Right cardiac atrium (tissue), 5 donors: ENCODE data around the gene LY86. TPM values are rescaled to one million over a fixed set of nuclear protein-coding genes. Genes with fewer than 3 reads are reported as not detected.
"Not testable (repeated sequence)": the region's sequence is repeated elsewhere in the genome, so short reads cannot be mapped to it uniquely, and the experiment has no call there.

Experiments used
- ATAC-seq, 2 donors: fragments of 200-7000 bp; cut with Tn5 transposase; one replicate each; pipeline versions ENCODE4 v1.8.0 to v1.9.1; 2020; ENCODE audit warnings: moderate library complexity in 2 of 2, mild to moderate bottlenecking in 1 of 2
- DNase-seq, 3 donors: peaks; one replicate each; pipeline ENCODE4 v3.0.0-alpha.2; 2020
- H3K27ac ChIP-seq: one replicate; pipeline ENCODE4 v1.5.1; 2013; ENCODE audit warnings: mild to moderate bottlenecking, low read length, control low read depth, moderate library complexity
- H3K27me3 ChIP-seq: one replicate; pipeline ENCODE4 v1.6.1; 2013; ENCODE audit not compliant: control insufficient read depth, insufficient read depth
- H3K4me1 ChIP-seq: one replicate; pipeline ENCODE4 v1.6.1; 2013; ENCODE audit warnings: low read length; ENCODE audit not compliant: control insufficient read depth, insufficient read depth
- H3K4me3 ChIP-seq: one replicate; pipeline ENCODE4 v1.5.1; 2013; ENCODE audit warnings: low read length, control low read depth
- H3K9me3 ChIP-seq: one replicate; pipeline ENCODE4 v1.6.1; 2013; ENCODE audit warnings: low read length; ENCODE audit not compliant: control insufficient read depth
- WGBS: extraction: QIAGEN DNeasy Blood & Tissue Kit; methylation state at CpG from one replicate; pipeline ENCODE4 v1.1.7; 2013; 5-methylcytosine and 5-hydroxymethylcytosine counted together
- intact Hi-C, 4 donors: fragments of 100-400 bp; cut with DNase I; formaldehyde crosslinking; loops; one replicate each; pipeline versions ENCODE4 v1.11.0 to v1.14.0; 2022 to 2023
- polyA plus RNA-seq: library from polyadenylated mRNA; stranded (reverse); fragments of 200-250 nt; gene quantifications from one replicate; pipeline ENCODE4 v1.2.3, GENCODE V29; 2013
- total RNA-seq, 4 donors: library from RNA; stranded (reverse); fragmentation: NEBNext Ultra II Directional; extraction: Animal tissue kit (Norgen Biotek cat#: 25700); gene quantifications; one replicate each; pipeline ENCODE4 v1.2.1, GENCODE V29; 2021
- donor health status: healthy with polysubstance abuse.
- donor health status: DM: no; HTN: yes; CAD: no.
- donor health status: DM: no; HTN: no; CAD: no.
- donor health status: DM: no; HTN: yes; CAD: no; lungs with severe emphysema.
- donor health status: DM: yes; HTN: yes; CAD: no.

The LY86 gene
- total and polyA plus RNA-seq, 5 donors: 1.7 to 4.1 (median 2.3) TPM

- intact Hi-C loops: no loop called here
- Histone ChIP-seq H3K27ac (no peak overlapping the region), H3K27me3 (no peaks in the 10 kb centered on the region), H3K4me1 (no peaks in the 10 kb centered on the region), H3K9me3 (peaks cover 1% of the 10 kb centered on the region), H3K4me3 (no peak overlapping the region)
- WGBS: 90% methylated on average over 10 of the region's 10 CpGs
- ATAC-seq (no peak), DNase-seq (no peak)
Observed at GRCh38 chr6:6610031-6610591, 21.6 kb downstream of the LY86 start.

GRCh38 chr6:6611486-6611885 is 23.0 kb downstream of the LY86 start:
- Histone ChIP-seq H3K27ac (no peak overlapping the region), H3K4me1 (no peaks in the 10 kb centered on the region), H3K9me3 (no peaks in the 10 kb centered on the region), H3K27me3 (no peaks in the 10 kb centered on the region), H3K4me3 (no peak overlapping the region)
- DNase-seq (no peak), ATAC-seq (no peak)
- intact Hi-C loops: no loop called here
- WGBS: 89% methylated on average over 12 of the region's 12 CpGs

GRCh38 chr6:6612308-6612707 is 23.8 kb downstream of the LY86 start:
- H3K4me3 ChIP-seq: no peak overlapping the region
- H3K27me3 ChIP-seq: no peaks in the 10 kb centered on the region
- no peak overlapping the region for H3K27ac ChIP-seq
- DNase-seq (no peak), ATAC-seq (no peak)
- WGBS: 94% methylated on average over 7 of the region's 7 CpGs
- intact Hi-C loops: no loop called here
- H3K9me3 ChIP-seq: no peaks in the 10 kb centered on the region
- H3K4me1 ChIP-seq: no peaks in the 10 kb centered on the region

GRCh38 chr6:6613103-6613718 is 24.7 kb downstream of the LY86 start:
- H3K4me1 ChIP-seq, DNase-seq, H3K9me3 ChIP-seq, intact Hi-C loops, H3K27ac ChIP-seq, H3K4me3 ChIP-seq, H3K27me3 ChIP-seq, ATAC-seq: not testable (repeated sequence)
- WGBS: 94% methylated on average over 43 of the region's 43 CpGs

DNA sequence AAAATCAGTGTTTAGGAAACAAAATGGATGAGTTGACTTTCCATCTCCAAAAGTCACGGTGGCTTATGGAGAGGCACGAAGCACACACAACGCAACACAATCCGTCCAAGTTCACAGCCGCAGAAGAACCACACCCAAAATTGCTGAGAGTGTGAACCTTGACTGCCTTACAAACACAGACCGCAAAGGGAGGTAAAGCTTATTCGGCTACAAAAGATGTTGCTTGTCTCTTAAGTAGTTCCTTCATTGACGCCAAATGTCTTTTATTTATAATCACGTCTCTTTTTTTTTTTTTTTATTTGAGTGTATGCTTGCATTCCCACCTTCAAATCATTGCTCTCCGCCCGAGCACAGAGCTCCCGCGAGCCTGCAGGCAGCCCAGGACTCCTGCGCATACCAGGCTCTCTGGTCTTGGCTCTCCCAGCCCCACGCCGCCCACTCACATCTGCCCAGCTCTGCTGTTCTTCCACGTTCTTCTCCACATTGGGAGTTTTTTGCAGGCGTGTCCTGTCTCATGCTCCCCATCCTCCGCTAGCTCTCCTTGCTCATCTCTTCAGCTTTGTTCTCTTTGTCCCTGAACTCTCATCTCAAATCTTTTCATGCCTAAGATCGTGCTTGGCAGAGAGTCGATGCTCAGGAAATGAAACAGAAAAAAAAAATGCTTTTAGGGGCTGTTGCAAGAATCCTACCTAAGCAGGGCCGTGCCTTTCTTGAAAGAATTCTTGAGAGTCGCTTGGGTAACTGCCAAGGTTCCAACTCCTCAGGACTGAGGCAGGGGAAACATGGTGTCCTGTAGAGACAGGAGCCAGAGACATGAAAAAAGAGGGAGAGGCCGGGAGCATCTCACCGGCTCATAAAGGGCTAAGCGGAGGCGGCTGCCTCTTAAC is 25.8 kb downstream of the LY86 start:
- Histone ChIP-seq H3K4me3 (no peak overlapping the region), H3K9me3 (no peaks in the 10 kb centered on the region), H3K27me3 (no peaks in the 10 kb centered on the region), H3K4me1 (no peaks in the 10 kb centered on the region), H3K27ac (no peak overlapping the region)
- intact Hi-C loops: no loop called here
- no peak for ATAC-seq
- WGBS: 79% methylated on average over 27 of the region's 27 CpGs
- no peak for DNase-seq

DNA sequence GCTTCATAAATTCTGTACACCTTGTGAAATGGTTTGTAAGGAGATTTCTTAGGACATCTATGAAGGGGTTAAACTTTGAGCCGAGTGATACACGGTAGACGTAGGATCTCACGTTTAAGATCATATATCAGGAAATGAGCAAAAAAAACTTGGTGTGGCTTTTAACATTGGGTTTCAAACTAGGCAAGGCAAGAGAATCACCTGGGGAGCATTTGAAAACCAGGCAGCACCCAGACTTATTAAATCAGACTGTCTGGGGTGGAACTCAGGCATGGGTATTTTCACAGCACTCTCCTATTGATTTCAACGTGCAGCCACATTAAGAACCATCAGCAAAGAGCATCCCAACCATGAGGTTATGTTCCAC is 26.4 kb downstream of the LY86 start:
- Histone ChIP-seq H3K27me3 (no peaks in the 10 kb centered on the region), H3K4me3 (no peak overlapping the region), H3K4me1 (no peaks in the 10 kb centered on the region), H3K9me3 (no peaks in the 10 kb centered on the region), H3K27ac (no peak overlapping the region)
- intact Hi-C loops: no loop called here
- WGBS: 42% methylated on average over 5 of the region's 5 CpGs
- no peak for DNase-seq
- ATAC-seq: no peak

- intact Hi-C loops: no loop called here
- 89% methylated on average over 7 of the region's 7 CpGs for WGBS
- Histone ChIP-seq H3K4me1 (peaks cover 4% of the 10 kb centered on the region), H3K4me3 (no peak overlapping the region), H3K27ac (no peak overlapping the region), H3K27me3 (no peaks in the 10 kb centered on the region), H3K9me3 (no peaks in the 10 kb centered on the region)
- DNase-seq (no peak), ATAC-seq (no peak)
Observed at GRCh38 chr6:6616656-6617055, 28.1 kb downstream of the LY86 start.

DNA sequence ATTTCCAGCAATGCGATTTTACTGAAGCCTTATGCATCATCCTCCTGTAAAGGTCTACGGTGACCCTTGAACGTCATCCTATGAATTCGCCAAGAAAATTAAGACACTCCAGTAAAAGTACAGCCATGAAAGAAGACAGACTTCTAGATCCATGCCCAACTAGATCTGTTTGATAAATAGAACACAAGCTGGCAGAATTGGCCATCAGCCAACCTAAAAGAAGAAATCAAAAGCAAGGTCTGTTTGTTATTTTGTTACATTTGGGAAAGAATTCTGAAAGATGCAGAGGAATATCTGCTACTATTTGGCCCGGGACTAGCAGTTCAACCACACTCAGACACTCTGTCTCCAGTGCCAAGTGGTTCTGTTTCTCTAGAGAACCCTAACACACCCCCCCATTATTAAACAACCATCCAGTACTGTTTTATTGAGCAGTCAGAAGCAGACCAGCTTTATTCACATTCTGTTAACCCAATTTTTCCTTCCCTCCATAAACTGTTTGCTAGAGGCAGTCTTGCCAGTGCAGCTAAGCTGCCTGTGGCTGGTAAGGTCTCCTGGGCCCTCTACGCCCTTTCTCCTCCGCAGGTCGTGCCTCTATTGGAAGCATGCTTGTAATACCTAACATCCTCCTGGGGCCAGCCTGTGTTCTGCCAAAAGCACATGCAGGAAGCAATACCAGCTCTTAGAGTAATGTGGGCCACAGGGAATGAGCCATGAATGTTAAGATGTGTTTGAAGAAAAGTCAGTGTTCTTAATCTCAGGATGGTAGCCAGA is 30.7 kb downstream of the LY86 start:
- H3K27me3 ChIP-seq: no peaks in the 10 kb centered on the region
- ATAC-seq: no peak
- peaks cover 5% of the 10 kb centered on the region for H3K4me1 ChIP-seq
- no peak overlapping the region for H3K27ac ChIP-seq
- no peak for DNase-seq
- no peaks in the 10 kb centered on the region for H3K9me3 ChIP-seq
- intact Hi-C loops: no loop called here
- WGBS: 80% methylated on average over 8 of the region's 8 CpGs
- no peak overlapping the region for H3K4me3 ChIP-seq

GRCh38 chr6:6620766-6621425 is 32.4 kb downstream of the LY86 start:
- DNase-seq (no peak), ATAC-seq (peak; percentile 24 to 59)
- intact Hi-C loops: no loop called here
- H3K27me3 ChIP-seq: no peaks in the 10 kb centered on the region
- WGBS: 49% methylated on average over 9 of the region's 9 CpGs
- H3K9me3 ChIP-seq: no peaks in the 10 kb centered on the region
- H3K4me3 ChIP-seq: no peak overlapping the region
- peaks cover 5% of the 10 kb centered on the region for H3K4me1 ChIP-seq
- H3K27ac ChIP-seq: peak overlapping the region; percentile 30

DNA sequence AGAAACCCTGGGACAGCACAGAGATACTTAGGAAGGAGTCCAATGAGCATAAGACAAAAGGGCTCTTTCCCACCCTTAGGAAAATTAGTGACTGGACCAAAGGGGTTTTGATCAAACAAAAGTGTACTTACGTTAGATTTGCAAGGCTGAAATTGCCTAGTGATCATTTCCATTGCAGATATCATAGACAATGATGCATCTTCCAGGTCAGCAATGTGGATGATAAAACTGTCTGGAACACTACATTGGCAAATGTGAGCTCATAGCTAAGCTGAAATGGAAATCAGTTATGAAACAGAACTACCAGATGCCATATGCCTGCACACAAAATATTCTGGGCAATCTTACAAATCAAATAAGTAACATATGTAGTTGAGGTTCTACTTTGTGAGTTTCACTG is 34.0 kb downstream of the LY86 start:
- no peaks in the 10 kb centered on the region for H3K27me3 ChIP-seq
- WGBS: 89% methylated on average over 1 of the region's 1 CpG
- H3K27ac ChIP-seq: no peak overlapping the region
- DNase-seq (no peak), ATAC-seq (no peak)
- peaks cover 5% of the 10 kb centered on the region for H3K4me1 ChIP-seq
- no peak overlapping the region for H3K4me3 ChIP-seq
- intact Hi-C loops: no loop called here
- no peaks in the 10 kb centered on the region for H3K9me3 ChIP-seq
